Testis (tissue), 3 donors: ENCODE measurements around the gene THEMIS. TPM values are rescaled to one million over a fixed set of nuclear protein-coding genes. Genes with fewer than 3 reads are reported as not detected.

Experiments
- DNase-seq: peaks from one replicate; pipeline ENCODE4 v3.0.0-alpha.2; 2019
- H3K27ac ChIP-seq, 2 donors: fragments of 200-600 bp; sonication (generic); one replicate each; pipeline ENCODE4 v1.5.1; 2019
- H3K27me3 ChIP-seq: fragments of 200-600 bp; sonication (generic); one replicate; pipeline ENCODE4 v1.5.1; 2019
- H3K36me3 ChIP-seq: fragments of 200-600 bp; sonication (generic); one replicate; pipeline ENCODE4 v1.5.1; 2017; ENCODE audit warnings: low read depth; ENCODE audit errors: missing control alignments
- H3K4me1 ChIP-seq: fragments of 200-600 bp; sonication (generic); one replicate; pipeline ENCODE4 v1.5.1; 2019
- H3K4me3 ChIP-seq, 2 donors: fragments of 200-600 bp; sonication (generic); one replicate each; pipeline ENCODE4 v1.5.1; 2017 to 2019
- H3K9me3 ChIP-seq: fragments of 200-600 bp; sonication (generic); one replicate; pipeline ENCODE4 v1.5.1; 2017
- POLR2A ChIP-seq: fragments of 450-650 bp; IDR thresholded peaks from one replicate; pipeline ENCODE4 v1.6.1; 2017; ENCODE audit warnings: antibody characterized with exemption, mild to moderate bottlenecking, moderate library complexity
- WGBS, 2 donors: methylation state at CpG; one replicate each; pipeline ENCODE4 v1.1.5; 2018; 5-methylcytosine and 5-hydroxymethylcytosine counted together
- intact Hi-C: fragments of 100-400 bp; cut with DNase I; formaldehyde crosslinking; loops from one replicate; pipeline ENCODE4 v1.15.1; 2023; ENCODE audit warnings: low total_unique reads
- polyA plus RNA-seq: library from polyadenylated mRNA; stranded (reverse); fragments of 350-450 nt; fragmentation: Illumina TruSeq; extraction: RNeasy Lipid Tissue Mini Kit (QIAGEN cat#74804); gene quantifications from one replicate; pipeline ENCODE4 v1.2.3, GENCODE V29; 2014; ENCODE audit warnings: low read depth, low replicate concordance; ENCODE audit not compliant: insufficient read depth
- total RNA-seq, 2 donors: library from RNA; depleted of rRNA; stranded (reverse); fragments of >200 nt; gene quantifications; one replicate each; pipeline ENCODE4 v1.2.3, GENCODE V29; 2016
- TF ChIP-seq, protein P1 (sequence below), 3 experiments: fragments of 450-650 bp in 2 of 3; fragments of 200-600 bp in 1 of 3; sonication (generic) in 1 of 3; IDR thresholded peaks; one replicate each; pipeline ENCODE4 v1.5.1; 2016 to 2019; ENCODE audit warnings: antibody characterized with exemption in 3 of 3, mild to moderate bottlenecking in 2 of 3, moderate library complexity in 1 of 3

THEMIS gene
- total and polyA plus RNA-seq, 3 donors from 2014 or later: 0.36 to 2.1 (median 0.62) TPM

DNA sequence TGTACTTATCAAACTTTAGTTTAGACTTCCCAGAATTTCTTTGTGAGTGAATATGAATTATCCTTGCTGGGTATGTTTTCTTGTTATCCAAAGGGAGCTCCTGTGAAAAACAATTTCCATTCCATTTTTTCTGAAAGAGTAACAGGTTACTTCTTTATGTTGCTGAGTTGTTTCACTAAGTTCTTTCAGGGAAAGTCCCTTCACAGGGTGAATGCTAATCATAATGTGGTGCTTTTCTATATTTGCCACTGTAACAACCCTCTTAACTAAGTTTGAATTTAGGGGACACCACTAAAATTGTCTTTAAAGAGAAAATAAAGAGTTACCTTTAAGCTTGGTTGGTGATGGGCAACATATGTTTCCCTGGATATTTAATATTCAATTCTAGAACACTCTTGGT, 79.4 kb downstream of the THEMIS start:
- Histone ChIP-seq H3K9me3 (no peaks in the 10 kb centered on the region), H3K36me3 (no peaks in the 10 kb centered on the region), H3K4me1 (no peaks in the 10 kb centered on the region), H3K27me3 (no peaks in the 10 kb centered on the region), H3K4me3 (no peak overlapping the region), H3K27ac (no peak overlapping the region)
- intact Hi-C loops: no loop called here
- TF ChIP-seq, protein P1, sequence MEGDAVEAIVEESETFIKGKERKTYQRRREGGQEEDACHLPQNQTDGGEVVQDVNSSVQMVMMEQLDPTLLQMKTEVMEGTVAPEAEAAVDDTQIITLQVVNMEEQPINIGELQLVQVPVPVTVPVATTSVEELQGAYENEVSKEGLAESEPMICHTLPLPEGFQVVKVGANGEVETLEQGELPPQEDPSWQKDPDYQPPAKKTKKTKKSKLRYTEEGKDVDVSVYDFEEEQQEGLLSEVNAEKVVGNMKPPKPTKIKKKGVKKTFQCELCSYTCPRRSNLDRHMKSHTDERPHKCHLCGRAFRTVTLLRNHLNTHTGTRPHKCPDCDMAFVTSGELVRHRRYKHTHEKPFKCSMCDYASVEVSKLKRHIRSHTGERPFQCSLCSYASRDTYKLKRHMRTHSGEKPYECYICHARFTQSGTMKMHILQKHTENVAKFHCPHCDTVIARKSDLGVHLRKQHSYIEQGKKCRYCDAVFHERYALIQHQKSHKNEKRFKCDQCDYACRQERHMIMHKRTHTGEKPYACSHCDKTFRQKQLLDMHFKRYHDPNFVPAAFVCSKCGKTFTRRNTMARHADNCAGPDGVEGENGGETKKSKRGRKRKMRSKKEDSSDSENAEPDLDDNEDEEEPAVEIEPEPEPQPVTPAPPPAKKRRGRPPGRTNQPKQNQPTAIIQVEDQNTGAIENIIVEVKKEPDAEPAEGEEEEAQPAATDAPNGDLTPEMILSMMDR (IDR thresholded peaks at IDR 0.05): no peak
- no peak for TF ChIP-seq POLR2A
- no peak for DNase-seq

DNA sequence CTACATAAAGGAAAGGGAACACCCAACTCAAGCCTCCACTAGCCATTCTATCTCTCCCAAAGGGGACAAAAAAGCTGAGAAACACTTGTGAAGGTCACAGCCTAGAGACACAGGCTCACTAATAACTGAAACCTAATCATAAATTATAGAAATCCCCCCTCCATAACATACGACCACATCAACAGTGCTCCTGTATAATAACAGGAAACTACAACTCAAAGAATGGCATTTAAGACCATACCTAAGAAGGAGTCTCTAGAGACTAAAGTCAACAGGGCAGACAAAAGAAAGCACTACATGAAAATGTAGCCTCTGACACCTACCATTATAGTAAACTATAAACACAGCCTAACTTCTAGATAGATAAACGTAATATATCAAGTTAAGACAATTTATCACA, 82.7 kb downstream of the THEMIS start:
- H3K27ac ChIP-seq: no peak overlapping the region
- TF ChIP-seq, protein P1 (IDR thresholded peaks at IDR 0.05): no peak
- TF ChIP-seq POLR2A: no peak
- H3K36me3 ChIP-seq: no peaks in the 10 kb centered on the region
- H3K4me3 ChIP-seq: no peak overlapping the region
- intact Hi-C loops: no loop called here
- H3K9me3 ChIP-seq: no peaks in the 10 kb centered on the region
- DNase-seq: no peak
- H3K4me1 ChIP-seq: no peaks in the 10 kb centered on the region
- H3K27me3 ChIP-seq: no peaks in the 10 kb centered on the region
- WGBS, 2 donors: 27 to 38% methylated on average over 2 of the region's 2 CpGs

- no peaks in the 10 kb centered on the region for H3K4me1 ChIP-seq
- no peaks in the 10 kb centered on the region for H3K9me3 ChIP-seq
- TF ChIP-seq, protein P1 (IDR thresholded peaks at IDR 0.05): no peak
- TF ChIP-seq POLR2A: no peak
- no peaks in the 10 kb centered on the region for H3K27me3 ChIP-seq
- no peak for DNase-seq
- H3K4me3 ChIP-seq: no peak overlapping the region
- H3K36me3 ChIP-seq: no peaks in the 10 kb centered on the region
- 81 to 85% methylated on average over 4 of the region's 4 CpGs for WGBS, 2 donors
- intact Hi-C loops: no loop called here
- no peak overlapping the region for H3K27ac ChIP-seq
Measured at GRCh38 chr6:127816643-127817042, 84.2 kb downstream of the THEMIS start.

GRCh38 chr6:127813699-127814027, 87.2 kb downstream of the THEMIS start:
- WGBS, 2 donors: 61 to 66% methylated on average over 5 of the region's 5 CpGs
- TF ChIP-seq, protein P1 (IDR thresholded peaks at IDR 0.05): no peak
- no peak for TF ChIP-seq POLR2A

DNA sequence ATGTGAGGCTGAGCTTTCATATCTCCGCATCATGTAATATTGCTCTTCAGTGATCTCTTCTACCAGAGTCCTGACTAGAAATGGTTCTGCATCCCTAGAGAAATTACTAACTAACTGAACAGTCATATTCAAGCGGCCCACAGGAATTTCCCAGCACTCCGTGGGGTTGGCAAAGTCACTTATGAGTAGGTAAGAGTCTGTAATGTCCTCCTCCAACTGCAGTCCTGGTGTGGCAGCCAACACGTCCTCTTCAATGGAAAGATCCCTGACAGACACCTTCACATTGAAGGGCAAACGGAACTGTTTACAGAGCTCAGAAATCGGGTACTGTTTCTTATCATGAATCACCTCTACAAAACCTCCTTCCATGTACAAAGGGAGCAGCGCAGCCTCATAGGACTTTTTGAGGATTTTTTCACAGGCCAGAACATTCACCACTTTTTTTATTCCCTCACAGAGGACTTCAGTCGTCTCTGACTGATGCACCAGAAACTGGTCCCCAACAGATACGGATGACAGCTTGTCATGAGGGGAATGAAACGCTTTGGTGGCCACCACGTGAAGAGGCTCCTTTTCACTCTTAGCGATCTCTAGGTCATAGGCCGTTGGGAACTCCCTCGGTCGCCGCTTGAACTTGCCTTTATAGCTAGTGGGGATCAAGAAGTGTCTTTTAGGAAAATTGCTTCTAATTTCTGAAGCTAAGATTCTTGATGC, 87.7 kb downstream of the THEMIS start:
- no peaks in the 10 kb centered on the region for H3K9me3 ChIP-seq
- no peaks in the 10 kb centered on the region for H3K4me1 ChIP-seq
- WGBS, 2 donors: 67 to 75% methylated on average over 16 of the region's 16 CpGs
- no peak overlapping the region for H3K27ac ChIP-seq
- H3K27me3 ChIP-seq: no peaks in the 10 kb centered on the region
- H3K4me3 ChIP-seq: no peak overlapping the region
- TF ChIP-seq POLR2A: no peak
- TF ChIP-seq, protein P1 (IDR thresholded peaks at IDR 0.05): no peak
- no peaks in the 10 kb centered on the region for H3K36me3 ChIP-seq
- DNase-seq: no peak
- intact Hi-C loops: no loop called here

More at GRCh38 chr6:127813699-127814027, 87.2 kb downstream of the THEMIS start:
- DNase-seq: no peak
- no peaks in the 10 kb centered on the region for H3K4me1 ChIP-seq
- intact Hi-C loops: no loop called here
- H3K9me3 ChIP-seq: no peaks in the 10 kb centered on the region
- no peak overlapping the region for H3K4me3 ChIP-seq
- H3K27me3 ChIP-seq: no peaks in the 10 kb centered on the region
- H3K36me3 ChIP-seq: no peaks in the 10 kb centered on the region
- H3K27ac ChIP-seq: no peak overlapping the region
